Neural progenitor cell (in vitro differentiated cells): ENCODE measurements around the gene PLD6. TPM values are rescaled to one million over a fixed set of nuclear protein-coding genes. Genes with fewer than 3 reads are reported as not detected.
"Not testable (repeated sequence)": the region's sequence is repeated elsewhere in the genome, so short reads cannot be mapped to it uniquely, and the experiment has no call there.

ENCODE experiments used
- DNase-seq: peaks from one replicate; pipeline ENCODE4 v3.0.0-alpha.2; 2016; ENCODE audit warnings: low spot score
- H2AFZ ChIP-seq: fragments of 200-600 bp; sonication (generic); replicated peaks from 2 replicates; pipeline ENCODE4 v1.6.1; 2016; ENCODE audit warnings: antibody characterized with exemption
- H3F3A ChIP-seq: fragments of 200-600 bp; sonication (generic); 2 replicates; pipeline ENCODE4 v1.6.1; 2016; ENCODE audit warnings: antibody characterized with exemption, low read depth
- H3K27ac ChIP-seq: fragments of 200-600 bp; sonication (generic); 2 replicates; pipeline ENCODE4 v1.5.1; 2016; ENCODE audit warnings: mild to moderate bottlenecking
- H3K27me3 ChIP-seq: fragments of 200-600 bp; sonication (generic); 2 replicates; pipeline ENCODE4 v1.6.1; 2016; ENCODE audit warnings: mild to moderate bottlenecking, moderate library complexity
- H3K36me3 ChIP-seq: fragments of 200-600 bp; sonication (generic); 2 replicates; pipeline ENCODE4 v1.5.1; 2016
- H3K4me1 ChIP-seq: fragments of 200-600 bp; sonication (generic); 2 replicates; pipeline ENCODE4 v1.6.1; 2016; ENCODE audit warnings: mixed run types
- H3K4me2 ChIP-seq: fragments of 200-600 bp; sonication (generic); 2 replicates; pipeline ENCODE4 v1.6.1; 2016
- H3K4me3 ChIP-seq: fragments of 200-600 bp; sonication (generic); 2 replicates; pipeline ENCODE4 v1.5.1; 2016
- H3K79me2 ChIP-seq: fragments of 200-600 bp; sonication (generic); 2 replicates; pipeline ENCODE4 v1.6.1; 2016; ENCODE audit warnings: low read depth
- H3K9ac ChIP-seq: fragments of 200-600 bp; sonication (generic); 2 replicates; pipeline ENCODE4 v1.6.1; 2016
- H3K9me3 ChIP-seq: fragments of 200-600 bp; sonication (generic); 2 replicates; pipeline ENCODE4 v1.5.1; 2016; ENCODE audit warnings: low read depth
- H4K20me1 ChIP-seq: fragments of 200-600 bp; sonication (generic); 2 replicates; pipeline ENCODE4 v1.6.1; 2016; ENCODE audit warnings: low read depth
- H3K27ac Mint-ChIP-seq: 3 replicates; pipeline ENCODE4 v1.8.0; 2021; ENCODE audit warnings: mixed read lengths
- H3K27me3 Mint-ChIP-seq: 2 replicates; pipeline ENCODE4 v1.8.0; 2022; ENCODE audit warnings: low read depth, mild to moderate bottlenecking, inconsistent platforms, moderate library complexity, mixed read lengths; ENCODE audit not compliant: insufficient read depth
- H3K36me3 Mint-ChIP-seq: 3 replicates; pipeline ENCODE4 v1.8.0; 2021; ENCODE audit warnings: mixed read lengths
- H3K4me1 Mint-ChIP-seq: 3 replicates; pipeline ENCODE4 v1.8.0; 2021; ENCODE audit warnings: mixed read lengths
- H3K4me3 Mint-ChIP-seq: 3 replicates; pipeline ENCODE4 v1.8.0; 2021; ENCODE audit warnings: mild to moderate bottlenecking, moderate library complexity, mixed read lengths
- H3K9me3 Mint-ChIP-seq: 3 replicates; pipeline ENCODE4 v1.8.0; 2020; ENCODE audit warnings: mixed read lengths
- CTCF ChIP-seq: fragments of 200-600 bp; sonication (generic); IDR thresholded peaks from 2 replicates; pipeline ENCODE4 v1.5.1; 2017; ENCODE audit warnings: antibody characterized with exemption, mild to moderate bottlenecking
- EZH2 ChIP-seq: fragments of 200-600 bp; sonication (generic); IDR thresholded peaks from 2 replicates; pipeline ENCODE4 v1.6.1; 2017; ENCODE audit warnings: antibody characterized with exemption, mild to moderate bottlenecking, moderate library complexity
- EZH2phosphoT487 ChIP-seq: fragments of 200-600 bp; sonication (generic); IDR thresholded peaks from 2 replicates; pipeline ENCODE4 v1.6.1; 2017; ENCODE audit warnings: antibody characterized with exemption
- total RNA-seq: library from RNA; depleted of rRNA; stranded (reverse); fragments of >200 nt; gene quantifications from 2 replicates; pipeline ENCODE4 v1.2.3, GENCODE V29; 2015; ENCODE audit warnings: low replicate concordance

The PLD6 gene
- total RNA-seq, 1 donor from 2014 or later: 1.2 TPM

GRCh38 chr17:17188586-17188985 lies 17.5 kb downstream of the PLD6 start:
- Histone ChIP-seq H2AFZ (no peak overlapping the region), H3K4me2 (no peak overlapping the region), H3K4me3 (no peak overlapping the region), H3K79me2 (no peaks in the 10 kb centered on the region), H3K36me3 (no peaks in the 10 kb centered on the region), H3K9ac (no peak overlapping the region), H3K27ac (no peak overlapping the region), H3K27me3 (no peaks in the 10 kb centered on the region), H4K20me1 (no peaks in the 10 kb centered on the region), H3K4me1 (no peaks in the 10 kb centered on the region), H3F3A (peaks cover 3% of the 10 kb centered on the region), H3K9me3 (no peaks in the 10 kb centered on the region)
- H3K4me3 Mint-ChIP-seq: no peak overlapping the region
- peaks cover 12% of the 10 kb centered on the region for H3K36me3 Mint-ChIP-seq
- DNase-seq: no peak
- H3K4me1 Mint-ChIP-seq: peaks cover 4% of the 10 kb centered on the region
- TF ChIP-seq EZH2phosphoT487 (no peak), EZH2 (no peak), CTCF (no peak)
- H3K27ac Mint-ChIP-seq: no peak overlapping the region
- no peaks in the 10 kb centered on the region for H3K9me3 Mint-ChIP-seq
- H3K27me3 Mint-ChIP-seq: no peaks in the 10 kb centered on the region

- Histone ChIP-seq H3K4me2 (no peak overlapping the region), H3K36me3 (no peaks in the 10 kb centered on the region), H3K4me1 (no peaks in the 10 kb centered on the region), H3K27me3 (no peaks in the 10 kb centered on the region), H2AFZ (no peak overlapping the region), H3K79me2 (no peaks in the 10 kb centered on the region), H3K4me3 (no peak overlapping the region), H4K20me1 (no peaks in the 10 kb centered on the region), H3K9ac (no peak overlapping the region), H3K27ac (no peak overlapping the region), H3K9me3 (no peaks in the 10 kb centered on the region), H3F3A (peaks cover 3% of the 10 kb centered on the region)
- H3K4me3 Mint-ChIP-seq: no peak overlapping the region
- TF ChIP-seq EZH2: no peak
- no peak for TF ChIP-seq CTCF
- no peak for TF ChIP-seq EZH2phosphoT487
- DNase-seq: no peak
- H3K4me1 Mint-ChIP-seq: peaks cover 1% of the 10 kb centered on the region
- H3K27me3 Mint-ChIP-seq: no peaks in the 10 kb centered on the region
- H3K36me3 Mint-ChIP-seq: peaks cover 12% of the 10 kb centered on the region
- no peak overlapping the region for H3K27ac Mint-ChIP-seq
- H3K9me3 Mint-ChIP-seq: no peaks in the 10 kb centered on the region
Measured at GRCh38 chr17:17186551-17187505, 19.3 kb downstream of the PLD6 start.

GRCh38 chr17:17186051-17186450 lies 20.1 kb downstream of the PLD6 start:
- H4K20me1 ChIP-seq: no peaks in the 10 kb centered on the region
- H3F3A ChIP-seq: peaks cover 3% of the 10 kb centered on the region
- no peaks in the 10 kb centered on the region for H3K27me3 ChIP-seq
- H3K9me3 ChIP-seq: no peaks in the 10 kb centered on the region
- peaks cover 12% of the 10 kb centered on the region for H3K36me3 Mint-ChIP-seq
- H3K4me2 ChIP-seq: no peak overlapping the region
- H3K36me3 ChIP-seq: no peaks in the 10 kb centered on the region
- H3K27ac Mint-ChIP-seq: no peak overlapping the region
- no peaks in the 10 kb centered on the region for H3K4me1 Mint-ChIP-seq
- no peak overlapping the region for H3K4me3 Mint-ChIP-seq
- no peaks in the 10 kb centered on the region for H3K27me3 Mint-ChIP-seq
- no peaks in the 10 kb centered on the region for H3K79me2 ChIP-seq
- H2AFZ ChIP-seq: no peak overlapping the region
- no peaks in the 10 kb centered on the region for H3K9me3 Mint-ChIP-seq
- no peak for TF ChIP-seq EZH2
- TF ChIP-seq EZH2phosphoT487: no peak
- no peak for TF ChIP-seq CTCF
- no peak for DNase-seq
- H3K4me1 ChIP-seq: no peaks in the 10 kb centered on the region
- H3K9ac ChIP-seq: no peak overlapping the region
- no peak overlapping the region for H3K4me3 ChIP-seq
- H3K27ac ChIP-seq: no peak overlapping the region

GRCh38 chr17:17184985-17185757 lies 21.0 kb downstream of the PLD6 start:
- not testable (repeated sequence) for DNase-seq, H3K4me3 ChIP-seq, H3K79me2 ChIP-seq, H3K9ac ChIP-seq, H3F3A ChIP-seq, H3K27me3 ChIP-seq, H3K4me3 Mint-ChIP-seq, H3K4me1 Mint-ChIP-seq, H3K4me1 ChIP-seq, H4K20me1 ChIP-seq, H3K36me3 ChIP-seq, H3K9me3 Mint-ChIP-seq, H3K9me3 ChIP-seq, H3K27ac ChIP-seq, H3K27me3 Mint-ChIP-seq, H3K4me2 ChIP-seq, H2AFZ ChIP-seq
- H3K36me3 Mint-ChIP-seq: peaks cover 17% of the 10 kb centered on the region
- peak overlapping the region; percentile 37 for H3K27ac Mint-ChIP-seq
